Measurements from ENCODE around the gene NOL3.

NOL3 gene

DNA sequence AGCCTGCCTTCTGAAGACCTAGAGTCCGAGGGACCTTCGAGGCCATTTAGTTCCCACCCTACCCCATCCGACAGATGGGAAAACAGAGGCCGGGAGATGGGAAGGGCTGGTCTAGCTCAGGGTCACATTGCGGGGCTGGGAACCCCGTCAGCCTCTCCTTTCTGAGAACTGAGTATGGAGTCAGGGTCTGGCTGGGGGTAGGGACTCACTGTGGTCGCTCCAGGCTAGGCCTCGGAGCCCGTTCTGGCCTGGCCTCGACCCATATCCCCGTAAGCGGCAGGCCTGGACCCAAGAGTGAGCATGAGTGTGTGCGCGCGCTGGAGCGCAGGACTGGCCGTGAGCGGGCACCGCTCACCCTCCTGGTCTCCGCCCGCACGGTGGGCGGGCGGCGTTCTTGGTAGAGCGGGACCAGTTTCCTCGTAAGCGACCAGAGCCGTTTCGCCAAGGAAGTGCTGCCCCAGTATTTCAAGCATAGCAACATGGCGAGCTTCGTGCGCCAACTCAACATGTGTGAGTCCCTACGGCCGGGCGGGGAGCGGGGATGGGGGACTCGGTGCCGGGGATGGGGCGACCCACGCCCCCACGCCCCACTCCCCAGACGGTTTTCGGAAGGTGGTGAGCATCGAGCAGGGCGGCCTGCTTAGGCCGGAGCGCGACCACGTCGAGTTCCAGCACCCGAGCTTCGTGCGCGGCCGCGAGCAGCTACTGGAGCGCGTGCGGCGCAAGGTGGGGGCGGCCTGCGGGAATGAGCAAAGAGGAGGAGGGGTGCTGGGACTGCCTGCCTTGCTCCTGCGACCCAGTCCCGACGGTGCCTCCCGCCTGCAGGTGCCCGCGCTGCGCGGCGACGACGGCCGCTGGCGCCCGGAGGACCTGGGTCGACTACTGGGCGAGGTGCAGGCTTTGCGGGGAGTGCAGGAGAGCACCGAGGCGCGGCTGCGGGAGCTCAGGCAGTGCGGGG, 4.9 kb upstream of the NOL3 start:
- TF ChIP-seq, protein P1, sequence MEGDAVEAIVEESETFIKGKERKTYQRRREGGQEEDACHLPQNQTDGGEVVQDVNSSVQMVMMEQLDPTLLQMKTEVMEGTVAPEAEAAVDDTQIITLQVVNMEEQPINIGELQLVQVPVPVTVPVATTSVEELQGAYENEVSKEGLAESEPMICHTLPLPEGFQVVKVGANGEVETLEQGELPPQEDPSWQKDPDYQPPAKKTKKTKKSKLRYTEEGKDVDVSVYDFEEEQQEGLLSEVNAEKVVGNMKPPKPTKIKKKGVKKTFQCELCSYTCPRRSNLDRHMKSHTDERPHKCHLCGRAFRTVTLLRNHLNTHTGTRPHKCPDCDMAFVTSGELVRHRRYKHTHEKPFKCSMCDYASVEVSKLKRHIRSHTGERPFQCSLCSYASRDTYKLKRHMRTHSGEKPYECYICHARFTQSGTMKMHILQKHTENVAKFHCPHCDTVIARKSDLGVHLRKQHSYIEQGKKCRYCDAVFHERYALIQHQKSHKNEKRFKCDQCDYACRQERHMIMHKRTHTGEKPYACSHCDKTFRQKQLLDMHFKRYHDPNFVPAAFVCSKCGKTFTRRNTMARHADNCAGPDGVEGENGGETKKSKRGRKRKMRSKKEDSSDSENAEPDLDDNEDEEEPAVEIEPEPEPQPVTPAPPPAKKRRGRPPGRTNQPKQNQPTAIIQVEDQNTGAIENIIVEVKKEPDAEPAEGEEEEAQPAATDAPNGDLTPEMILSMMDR (IDR thresholded peaks at IDR 0.05; ENCODE audit: low read depth, low read length), result no peak
- no peak for DNase-seq (ENCODE audit: low read depth in 2 of 2)
- no peak overlapping the region for H3K4me3 ChIP-seq (replicated peaks in 1 of 2; ENCODE audit: low read depth in 2 of 2, low read length in 2 of 2)

DNA sequence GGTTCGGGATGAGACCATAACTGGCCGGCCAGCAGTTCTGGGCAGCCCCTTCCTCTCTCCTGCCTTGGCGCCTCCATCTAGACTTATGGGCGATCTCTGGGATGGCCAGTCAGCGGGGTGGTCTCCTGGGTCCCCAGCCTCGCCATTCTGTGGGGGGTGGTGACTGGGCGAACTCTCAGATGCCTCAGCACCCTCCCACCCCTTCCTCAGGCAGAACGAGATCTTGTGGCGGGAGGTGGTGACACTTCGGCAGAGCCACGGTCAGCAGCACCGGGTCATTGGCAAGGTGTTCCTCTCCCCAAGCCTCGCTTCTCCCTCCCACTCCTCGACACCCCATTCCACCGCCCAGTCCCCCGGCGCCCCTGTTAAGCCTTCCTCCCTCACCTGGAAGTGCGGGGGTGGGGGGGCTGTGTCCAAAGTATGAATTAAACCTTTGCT, 4.2 kb upstream of the NOL3 start:
- TF ChIP-seq, protein P1 (IDR thresholded peaks at IDR 0.05; ENCODE audit: low read depth, low read length), result no peak
- H3K4me3 ChIP-seq (replicated peaks in 1 of 2; ENCODE audit: low read depth in 2 of 2, low read length in 2 of 2), result no peak overlapping the region
- DNase-seq (ENCODE audit: low read depth in 2 of 2), result no peak

DNA sequence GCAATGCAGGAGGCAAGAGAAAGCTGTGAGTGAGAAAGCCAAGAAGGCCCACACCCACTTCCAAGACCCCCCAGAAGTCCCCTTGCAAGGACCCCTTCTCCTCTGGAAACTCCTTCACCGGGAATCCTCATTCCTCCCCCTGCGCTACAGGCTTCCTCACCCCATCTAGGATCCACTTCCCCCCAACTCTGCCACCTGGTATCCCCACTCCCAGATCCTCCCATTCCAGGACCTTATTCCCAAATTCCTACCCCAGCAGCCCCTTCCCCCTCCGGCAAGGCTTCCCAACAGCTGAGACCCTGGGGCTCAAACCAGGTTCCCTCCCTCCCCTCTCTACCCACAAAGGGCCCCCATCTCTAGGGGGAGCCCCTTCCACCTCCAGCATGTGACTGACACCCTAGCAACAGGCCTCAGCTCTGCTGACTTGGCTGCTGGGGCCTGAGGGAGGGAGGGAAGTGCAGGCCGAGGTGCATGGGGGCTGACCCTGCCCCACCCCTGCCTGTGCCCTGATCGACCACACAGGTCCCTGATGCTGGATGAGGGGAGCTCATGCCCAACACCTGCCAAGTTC, 3.7 kb upstream of the NOL3 start:
- no peak for DNase-seq (ENCODE audit: low read depth in 2 of 2)
- TF ChIP-seq, protein P1 (IDR thresholded peaks at IDR 0.05; ENCODE audit: low read depth, low read length), result no peak
- no peak overlapping the region for H3K4me3 ChIP-seq (replicated peaks in 1 of 2; ENCODE audit: low read depth in 2 of 2, low read length in 2 of 2)

DNA sequence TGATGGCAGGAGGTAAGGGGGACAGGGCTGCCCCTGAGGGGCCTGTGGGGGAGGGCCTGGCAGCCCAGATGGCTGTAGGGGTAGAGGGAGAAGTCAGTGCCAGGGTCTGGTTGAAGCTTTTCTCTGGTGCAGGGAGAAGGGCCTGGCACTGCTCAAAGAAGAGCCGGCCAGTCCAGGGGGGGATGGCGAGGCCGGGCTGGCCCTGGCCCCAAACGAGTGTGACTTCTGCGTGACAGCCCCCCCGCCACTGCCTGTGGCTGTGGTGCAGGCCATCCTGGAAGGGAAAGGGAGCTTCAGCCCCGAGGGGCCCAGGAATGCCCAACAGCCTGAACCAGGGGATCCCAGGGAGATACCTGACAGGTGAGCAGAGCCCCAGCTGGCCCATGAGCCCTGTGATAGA, 2.8 kb upstream of the NOL3 start:
- DNase-seq (ENCODE audit: low read depth in 2 of 2), result no peak
- no peak overlapping the region for H3K4me3 ChIP-seq (replicated peaks in 1 of 2; ENCODE audit: low read depth in 2 of 2, low read length in 2 of 2)
- TF ChIP-seq, protein P1 (IDR thresholded peaks at IDR 0.05; ENCODE audit: low read depth, low read length), result no peak

DNA sequence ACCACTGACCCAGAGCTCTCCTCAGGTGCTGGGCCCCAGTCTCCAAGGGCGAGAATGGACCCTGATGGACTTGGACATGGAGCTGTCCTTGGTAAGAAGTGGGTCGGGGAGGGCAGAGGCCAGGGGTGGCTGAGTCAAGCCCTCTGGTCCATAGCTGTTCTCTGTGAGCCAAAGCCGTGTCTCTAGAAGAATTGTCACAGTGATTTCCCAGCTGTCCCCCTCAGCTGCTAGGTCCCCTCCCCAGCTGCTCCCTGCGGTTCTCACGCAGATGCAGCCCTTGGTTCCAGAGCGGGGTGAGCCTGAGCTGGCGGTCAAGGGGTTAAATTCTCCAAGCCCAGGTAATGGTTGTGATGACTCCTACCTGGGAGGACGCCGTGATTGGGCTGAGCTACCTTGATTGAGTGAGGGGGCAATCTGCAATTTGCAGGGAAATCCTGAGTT, 1.3 kb upstream of the NOL3 start:
- no peak for DNase-seq (ENCODE audit: low read depth in 2 of 2)
- TF ChIP-seq, protein P1 (IDR thresholded peaks at IDR 0.05; ENCODE audit: low read depth, low read length), result no peak
- no peak overlapping the region for H3K4me3 ChIP-seq (replicated peaks in 1 of 2; ENCODE audit: low read depth in 2 of 2, low read length in 2 of 2)

DNA sequence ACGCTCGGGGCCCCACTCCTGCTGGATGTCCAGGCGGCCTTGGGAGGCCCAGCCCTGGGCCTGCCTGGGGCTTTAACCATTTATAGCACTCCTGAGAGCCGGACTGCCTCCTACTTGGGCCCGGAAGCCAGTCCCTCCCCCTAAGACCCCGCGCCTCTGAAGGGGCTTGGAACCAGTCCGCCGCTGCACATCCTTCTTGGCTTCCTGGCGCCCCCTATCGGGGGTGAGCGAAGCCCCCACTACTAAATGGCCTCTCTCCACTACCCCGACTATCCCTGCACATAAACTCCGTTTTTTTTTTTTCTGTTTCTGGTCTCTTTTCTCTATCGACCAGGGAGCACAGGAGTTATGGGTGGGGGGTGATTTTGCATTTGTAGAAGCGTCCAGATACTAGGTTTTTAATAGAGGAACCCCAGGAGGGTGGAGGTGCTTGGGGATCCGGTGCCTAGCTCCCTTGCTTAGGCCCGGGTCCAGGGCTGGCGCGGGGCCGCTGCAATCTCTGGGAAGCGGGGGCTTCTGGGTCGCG, 633 bp upstream of the NOL3 start:
- peak in 1 of 2 donors; percentile 32 for DNase-seq (ENCODE audit: low read depth in 2 of 2)
- peak overlapping the region; percentile 32 to 44 for H3K4me3 ChIP-seq (replicated peaks in 1 of 2; ENCODE audit: low read depth in 2 of 2, low read length in 2 of 2)
- TF ChIP-seq, protein P1 (IDR thresholded peaks at IDR 0.05; ENCODE audit: low read depth, low read length), result peak; percentile 66

Measured in cardiac fibroblast (primary cell).